IMR-90 (cell line): ENCODE data around the gene STK17A.

Source experiments
- CHD1 ChIP-seq: IDR thresholded peaks from 2 replicates; pipeline ENCODE4 v1.6.1; 2012; ENCODE audit warnings: low read depth, low read length, improper control_type of control experiment
- POLR2A ChIP-seq: IDR thresholded peaks from 2 replicates; pipeline ENCODE4 v1.6.1; 2012; ENCODE audit warnings: mild to moderate bottlenecking, low read depth, low read length
- TF ChIP-seq, protein P1 (sequence below): conservative IDR thresholded peaks from 2 replicates; pipeline ENCODE4 v1.5.1; 2012; ENCODE audit warnings: mild to moderate bottlenecking, low read depth, low read length, improper control_type of control experiment

DNA sequence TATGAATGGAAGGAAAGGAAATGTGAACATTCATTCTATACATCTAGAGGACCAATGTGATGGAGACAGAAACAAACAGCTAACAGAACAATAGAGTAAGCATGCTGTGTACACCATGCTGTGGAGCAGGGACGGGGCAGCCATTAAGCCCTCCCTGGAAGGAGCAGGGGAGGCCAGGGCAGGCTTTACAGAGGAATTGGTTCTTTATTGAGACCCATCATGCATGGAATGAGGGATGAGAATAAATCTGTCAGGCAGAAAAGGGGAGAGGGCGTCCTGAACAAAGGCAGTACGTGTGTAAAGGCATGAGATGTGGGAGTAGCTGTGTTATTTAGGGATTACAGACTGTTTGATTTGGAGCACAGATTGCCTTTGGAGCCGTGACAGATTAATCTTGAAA is 35.2 kb downstream of the STK17A start:
- TF ChIP-seq, protein P1, sequence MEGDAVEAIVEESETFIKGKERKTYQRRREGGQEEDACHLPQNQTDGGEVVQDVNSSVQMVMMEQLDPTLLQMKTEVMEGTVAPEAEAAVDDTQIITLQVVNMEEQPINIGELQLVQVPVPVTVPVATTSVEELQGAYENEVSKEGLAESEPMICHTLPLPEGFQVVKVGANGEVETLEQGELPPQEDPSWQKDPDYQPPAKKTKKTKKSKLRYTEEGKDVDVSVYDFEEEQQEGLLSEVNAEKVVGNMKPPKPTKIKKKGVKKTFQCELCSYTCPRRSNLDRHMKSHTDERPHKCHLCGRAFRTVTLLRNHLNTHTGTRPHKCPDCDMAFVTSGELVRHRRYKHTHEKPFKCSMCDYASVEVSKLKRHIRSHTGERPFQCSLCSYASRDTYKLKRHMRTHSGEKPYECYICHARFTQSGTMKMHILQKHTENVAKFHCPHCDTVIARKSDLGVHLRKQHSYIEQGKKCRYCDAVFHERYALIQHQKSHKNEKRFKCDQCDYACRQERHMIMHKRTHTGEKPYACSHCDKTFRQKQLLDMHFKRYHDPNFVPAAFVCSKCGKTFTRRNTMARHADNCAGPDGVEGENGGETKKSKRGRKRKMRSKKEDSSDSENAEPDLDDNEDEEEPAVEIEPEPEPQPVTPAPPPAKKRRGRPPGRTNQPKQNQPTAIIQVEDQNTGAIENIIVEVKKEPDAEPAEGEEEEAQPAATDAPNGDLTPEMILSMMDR, result no peak
- no peak for TF ChIP-seq CHD1
- TF ChIP-seq POLR2A, result no peak
